Activated CD4-positive, alpha-beta T cell treated with anti-CD3 and anti-CD28 coated beads, Interleukin-2, amount 50 U/mL, for 16 hours (primary cell): Measurements from ENCODE around the gene CASD1.

Experiments
- DNase-seq: peaks from one replicate; pipeline ENCODE4 v3.0.0-alpha.2; 2020

CASD1 gene

GRCh38 chr7:94513565-94513860 lies 3.9 kb downstream of the CASD1 start:
- no peak for DNase-seq

DNA sequence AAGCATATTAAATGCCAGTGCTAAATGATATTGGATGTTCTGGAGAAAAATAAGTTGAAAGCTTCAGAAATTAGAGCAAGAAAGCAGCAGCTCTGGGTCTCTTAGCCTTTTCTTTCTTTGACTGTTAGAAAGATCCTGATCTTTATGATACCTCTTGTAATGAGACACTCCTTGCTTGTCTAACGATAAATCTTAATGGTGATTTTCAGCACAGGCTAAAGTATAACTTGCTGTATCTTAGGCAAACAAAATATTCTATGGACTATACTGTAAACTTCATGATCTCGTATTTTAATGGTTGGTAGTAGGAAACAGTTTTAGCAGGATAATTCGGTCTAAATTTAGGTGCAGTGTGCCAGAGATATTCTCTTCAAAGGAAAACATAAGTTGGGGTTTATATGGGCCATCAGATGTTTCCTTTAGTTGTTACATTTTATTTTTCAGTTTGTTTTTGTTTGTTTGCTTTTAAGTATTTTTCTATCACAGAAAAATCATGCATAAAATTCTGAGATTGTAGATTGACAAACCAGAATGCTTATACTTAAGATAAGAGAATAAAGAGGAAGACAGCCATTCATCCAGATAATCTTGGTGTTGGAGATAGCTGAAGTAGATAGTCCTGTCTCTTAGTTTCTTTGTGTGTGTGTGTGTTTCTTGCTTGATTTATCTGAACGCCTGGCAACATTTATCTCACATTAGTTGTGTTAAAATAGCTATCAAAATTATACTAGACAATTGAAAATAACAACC lies 4.7 kb downstream of the CASD1 start:
- no peak for DNase-seq

DNA sequence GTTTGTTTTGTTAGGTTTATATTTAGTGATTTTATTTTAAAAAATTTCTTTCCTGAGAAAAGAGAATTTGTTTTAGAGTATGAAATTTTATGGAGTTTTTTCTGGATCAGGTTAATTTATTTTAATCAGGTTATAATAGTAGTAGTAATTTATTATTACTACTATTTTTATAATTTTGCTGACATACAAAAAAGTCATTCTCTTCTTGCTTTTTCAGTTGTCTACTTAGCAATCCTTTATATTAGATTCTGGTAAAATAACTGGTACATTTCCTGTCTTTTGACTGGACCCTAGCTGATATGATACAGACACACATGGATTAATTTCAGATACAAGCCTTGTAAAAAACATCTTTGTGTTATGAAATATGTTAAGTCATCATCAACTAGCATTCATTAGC lies 5.3 kb downstream of the CASD1 start:
- DNase-seq, result no peak

- no peak for DNase-seq
Measured at GRCh38 chr7:94525923-94526322, 16.3 kb downstream of the CASD1 start.

- DNase-seq, result no peak
Measured at GRCh38 chr7:94529516-94529915, 19.9 kb downstream of the CASD1 start.

DNA sequence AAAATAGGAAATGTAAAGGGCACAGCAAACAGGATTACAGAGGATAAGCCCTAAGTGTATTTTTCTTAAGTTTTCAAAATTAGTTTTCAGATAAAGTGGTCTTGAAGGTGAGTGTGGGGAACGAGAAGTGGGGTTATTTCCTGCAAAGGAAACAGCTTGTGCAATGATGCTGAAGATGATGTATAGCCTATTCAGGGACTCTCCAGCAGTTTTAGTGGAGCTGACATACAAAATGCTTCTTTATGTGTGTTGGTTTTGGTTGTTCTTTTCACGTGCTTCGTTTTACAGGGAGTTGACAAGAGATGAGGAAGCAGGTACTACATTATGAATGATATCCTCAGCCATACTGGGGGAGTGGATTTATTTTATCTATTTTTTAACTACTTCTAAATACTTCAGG lies 20.5 kb downstream of the CASD1 start:
- DNase-seq, result no peak

- no peak for DNase-seq
Measured at GRCh38 chr7:94532676-94533075, 23.1 kb downstream of the CASD1 start.

DNA sequence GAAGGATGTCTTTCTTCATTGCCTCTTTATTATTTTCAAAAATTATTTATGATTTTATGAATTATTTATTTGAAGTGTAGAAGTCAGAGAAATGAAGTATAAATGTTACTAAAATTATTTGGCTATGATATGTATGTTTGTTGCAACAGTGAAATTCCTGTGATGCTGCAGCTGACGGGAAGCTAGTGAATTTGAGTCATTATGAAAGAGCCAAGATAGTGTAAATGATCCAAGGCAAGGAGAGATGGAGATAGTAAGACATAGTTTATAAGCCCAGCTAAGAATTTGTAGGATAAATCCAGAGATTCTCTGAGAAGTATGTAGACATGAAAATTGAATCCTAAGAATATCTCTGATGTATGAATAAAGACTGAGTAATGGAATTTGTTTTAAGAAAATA lies 30.8 kb downstream of the CASD1 start:
- DNase-seq, result no peak

DNA sequence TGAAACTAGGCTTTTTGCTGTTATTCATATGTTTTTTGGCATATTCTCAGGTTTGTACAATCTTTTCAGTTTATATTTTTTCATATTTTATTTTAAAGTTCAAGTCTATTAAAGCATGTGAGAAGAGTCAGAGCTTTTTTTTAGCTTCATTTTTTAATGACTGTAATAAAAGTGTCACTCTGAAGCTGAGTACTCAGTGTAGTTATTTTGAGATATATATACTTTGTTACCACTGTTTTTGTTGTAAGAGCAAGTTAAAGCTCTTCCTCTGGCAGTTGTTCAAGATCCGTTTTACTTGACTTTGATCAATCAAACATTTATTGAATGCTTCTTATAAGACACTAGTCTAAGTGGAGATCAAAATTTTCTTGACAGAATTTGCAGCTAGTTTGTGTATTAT lies 37.5 kb downstream of the CASD1 start:
- no peak for DNase-seq

GRCh38 chr7:94556028-94556427 lies 46.4 kb downstream of the CASD1 start:
- peak; percentile 5 for DNase-seq

DNA sequence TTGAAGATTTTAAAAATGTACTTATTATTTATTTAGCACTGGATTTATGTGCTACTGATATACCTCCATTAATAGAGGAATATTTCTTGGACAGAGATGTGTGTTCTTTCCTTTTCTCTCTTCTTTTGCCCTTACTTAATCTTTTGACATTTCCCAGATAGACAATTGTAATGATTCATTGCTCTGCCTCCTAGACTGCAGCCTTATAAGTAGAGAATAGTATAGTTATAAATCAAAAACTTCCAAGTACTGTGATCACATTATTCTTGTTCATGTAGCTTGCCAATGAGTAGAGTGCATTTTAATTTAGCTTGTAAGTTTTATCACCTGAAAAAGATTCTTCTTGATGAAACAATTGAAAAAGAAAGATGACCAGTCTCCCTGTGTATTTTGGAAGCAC lies 47.6 kb downstream of the CASD1 start:
- no peak for DNase-seq

DNA sequence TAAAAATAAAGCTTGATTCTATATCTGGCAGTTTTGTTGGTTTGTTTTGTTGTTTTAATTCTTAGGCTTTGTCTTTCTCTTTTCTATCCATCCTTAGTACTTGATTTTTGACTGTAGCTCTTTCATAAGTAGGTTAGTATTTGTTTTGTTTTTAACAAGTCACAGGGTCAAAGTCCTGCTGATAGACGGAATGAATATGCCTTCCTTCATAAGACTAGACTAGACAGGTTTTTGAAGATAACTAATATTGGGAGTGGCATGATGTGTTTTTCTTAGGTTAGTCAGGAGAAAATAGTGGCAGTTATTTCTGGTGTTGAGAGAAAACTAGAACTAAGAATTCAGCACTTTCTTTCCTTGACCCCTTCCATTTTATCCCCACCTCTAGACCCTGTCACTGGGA lies 50.4 kb downstream of the CASD1 start:
- no peak for DNase-seq

- DNase-seq, result no peak
Measured at GRCh38 chr7:94561841-94562514, 52.4 kb downstream of the CASD1 start.

DNA sequence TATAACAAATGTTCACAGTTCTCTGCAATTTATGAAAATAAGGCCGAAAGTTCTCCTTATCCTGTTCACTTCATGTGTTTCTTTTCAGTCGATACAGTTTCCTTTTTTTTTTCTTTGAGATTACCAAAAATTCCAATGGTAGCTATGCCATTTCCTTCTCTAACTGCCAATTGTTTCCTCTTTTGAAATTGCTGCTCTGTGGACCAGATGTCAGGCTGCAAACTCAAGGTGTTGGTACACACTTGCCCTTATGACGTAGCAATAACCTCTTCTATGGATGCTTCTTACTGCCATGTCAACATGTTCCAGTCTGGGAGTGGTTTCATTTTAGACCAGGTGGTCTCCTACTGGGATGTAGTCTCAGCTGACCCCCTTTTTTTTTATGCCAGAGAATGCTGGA lies 52.9 kb downstream of the CASD1 start:
- no peak for DNase-seq

- DNase-seq, result no peak
Measured at GRCh38 chr7:94565247-94565894, 55.8 kb downstream of the CASD1 start.

GRCh38 chr7:94567396-94567795 lies 57.8 kb downstream of the CASD1 start:
- DNase-seq, result no peak

DNA sequence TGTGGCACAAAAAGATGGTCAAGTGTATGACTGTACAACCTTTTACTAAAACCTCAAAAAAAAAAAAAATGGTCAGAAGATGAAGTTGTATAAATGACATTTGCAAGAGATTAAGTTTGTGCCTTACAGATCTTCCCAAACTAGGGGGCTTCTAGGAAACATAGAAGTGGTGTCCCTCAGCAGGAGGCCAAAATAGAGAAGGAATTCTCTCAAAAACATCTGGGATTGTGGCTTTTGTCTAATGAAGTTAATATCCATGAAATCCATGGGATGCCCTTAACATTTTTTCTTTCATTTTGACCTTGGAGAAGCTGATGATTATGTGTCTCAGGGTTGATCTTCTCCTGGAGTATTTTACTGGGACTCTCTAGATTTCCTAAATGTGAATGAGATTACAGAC lies 62.2 kb downstream of the CASD1 start:
- DNase-seq, result no peak

DNA sequence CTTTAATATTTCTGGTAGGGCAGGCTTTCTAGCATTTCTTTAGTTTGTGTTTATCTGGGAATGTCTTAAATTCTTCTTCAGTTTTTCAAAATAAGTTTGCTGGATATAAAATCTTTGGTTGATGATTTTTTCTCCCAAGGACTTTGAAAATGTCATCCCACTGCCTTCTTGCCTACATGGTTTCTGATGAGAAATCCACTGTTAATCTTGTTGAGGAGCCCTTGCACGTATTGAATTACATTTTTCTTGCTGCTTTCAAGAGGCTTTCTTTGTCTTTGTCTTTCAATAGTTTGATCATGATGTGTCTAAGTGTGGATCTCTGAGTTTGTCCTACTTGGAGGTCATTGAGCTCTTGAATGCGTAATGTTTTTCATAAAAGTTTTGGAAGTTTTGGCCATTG lies 66.0 kb downstream of the CASD1 start:
- DNase-seq, result no peak

- no peak for DNase-seq
Measured at GRCh38 chr7:94576316-94576715, 66.7 kb downstream of the CASD1 start.

- DNase-seq, result no peak
Measured at GRCh38 chr7:94577357-94577756, 67.7 kb downstream of the CASD1 start.

- no peak for DNase-seq
Measured at GRCh38 chr7:94578614-94579013, 69.0 kb downstream of the CASD1 start.

GRCh38 chr7:94579470-94579869 lies 69.9 kb downstream of the CASD1 start:
- peak; percentile 2 for DNase-seq

- DNase-seq, result peak; percentile 52
Measured at GRCh38 chr7:94580601-94581000, 71.0 kb downstream of the CASD1 start.

DNA sequence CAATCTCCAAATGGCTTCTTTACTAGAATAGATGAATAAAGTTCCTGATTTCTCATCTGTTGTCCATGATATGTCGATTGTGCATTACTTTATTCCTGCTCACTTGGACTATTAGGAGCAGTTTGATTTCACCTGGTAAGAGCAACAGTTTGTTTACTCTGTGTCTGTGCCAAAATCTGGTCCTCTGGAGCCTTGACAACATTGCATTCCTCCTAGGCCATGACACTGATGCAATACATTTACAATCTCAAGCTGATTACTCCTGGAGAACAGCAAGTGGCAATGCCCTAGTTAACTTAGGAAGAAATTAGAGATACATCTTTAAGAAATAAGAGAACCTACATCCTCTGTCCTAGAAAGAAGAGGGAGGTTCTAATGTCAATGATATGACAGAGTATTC lies 74.5 kb downstream of the CASD1 start:
- no peak for DNase-seq

GRCh38 chr7:94588075-94588474 lies 78.5 kb downstream of the CASD1 start:
- DNase-seq, result no peak
